HG02571 (cell line): Measurements from ENCODE around the gene GNPNAT1.
"Not testable (repeated sequence)": the region's sequence is repeated elsewhere in the genome, so short reads cannot be mapped to it uniquely, and the experiment has no call there.

Experiments used
- ATAC-seq: cut with Tn5 transposase; IDR thresholded peaks from one replicate; pipeline ENCODE4 v1.9.1; 2021; ENCODE audit warnings: mild to moderate bottlenecking, moderate library complexity; ENCODE audit not compliant: unreplicated experiment

The GNPNAT1 gene

GRCh38 chr14:52729925-52730708 is 61.3 kb downstream of the GNPNAT1 start, which contains the start of gene STYX:
Gene STYX (plus strand): TSS chr14:52730166. CDS start chr14:52730475, 309 bp downstream.
- peak; percentile 93 for ATAC-seq

GRCh38 chr14:52729585-52729924 is 61.9 kb downstream of the GNPNAT1 start:
- ATAC-seq, result no peak

- not testable (repeated sequence) for ATAC-seq
These were observed 62.4 kb downstream of the GNPNAT1 start for GRCh38 chr14:52729035-52729434.

- ATAC-seq, result not testable (repeated sequence)
These were observed 63.9 kb downstream of the GNPNAT1 start for GRCh38 chr14:52727509-52727908.
